ENCODE measurements around the gene TTLL6.

TTLL6 gene

DNA sequence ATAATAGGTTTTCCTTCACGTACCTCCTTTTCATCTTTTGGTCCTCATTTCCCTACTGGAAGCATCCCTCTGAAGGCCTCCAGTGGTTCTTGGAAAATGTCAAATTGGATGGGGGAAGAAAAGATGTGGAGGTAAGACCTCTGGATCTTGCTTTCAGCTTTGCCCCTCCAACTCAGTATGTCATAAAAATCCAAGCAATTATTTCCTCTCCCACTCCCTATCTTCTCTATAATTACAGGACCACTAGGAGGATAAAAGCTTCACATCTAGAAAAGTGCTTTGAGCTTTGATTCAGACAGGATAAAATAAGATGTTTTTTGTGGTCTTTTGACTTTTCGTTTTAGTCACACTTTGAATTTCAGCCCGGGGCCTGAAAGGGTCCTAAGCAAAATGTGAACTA, 1.7 kb downstream of the TTLL6 start:
- H3K4me3 ChIP-seq (replicated peaks in 1 of 2; ENCODE audit: low read depth in 2 of 2, low read length in 2 of 2), result no peak overlapping the region
- no peak for DNase-seq (ENCODE audit: low read depth in 2 of 2)
- TF ChIP-seq, protein P1, sequence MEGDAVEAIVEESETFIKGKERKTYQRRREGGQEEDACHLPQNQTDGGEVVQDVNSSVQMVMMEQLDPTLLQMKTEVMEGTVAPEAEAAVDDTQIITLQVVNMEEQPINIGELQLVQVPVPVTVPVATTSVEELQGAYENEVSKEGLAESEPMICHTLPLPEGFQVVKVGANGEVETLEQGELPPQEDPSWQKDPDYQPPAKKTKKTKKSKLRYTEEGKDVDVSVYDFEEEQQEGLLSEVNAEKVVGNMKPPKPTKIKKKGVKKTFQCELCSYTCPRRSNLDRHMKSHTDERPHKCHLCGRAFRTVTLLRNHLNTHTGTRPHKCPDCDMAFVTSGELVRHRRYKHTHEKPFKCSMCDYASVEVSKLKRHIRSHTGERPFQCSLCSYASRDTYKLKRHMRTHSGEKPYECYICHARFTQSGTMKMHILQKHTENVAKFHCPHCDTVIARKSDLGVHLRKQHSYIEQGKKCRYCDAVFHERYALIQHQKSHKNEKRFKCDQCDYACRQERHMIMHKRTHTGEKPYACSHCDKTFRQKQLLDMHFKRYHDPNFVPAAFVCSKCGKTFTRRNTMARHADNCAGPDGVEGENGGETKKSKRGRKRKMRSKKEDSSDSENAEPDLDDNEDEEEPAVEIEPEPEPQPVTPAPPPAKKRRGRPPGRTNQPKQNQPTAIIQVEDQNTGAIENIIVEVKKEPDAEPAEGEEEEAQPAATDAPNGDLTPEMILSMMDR (IDR thresholded peaks at IDR 0.05; ENCODE audit: low read depth, low read length), result no peak

DNA sequence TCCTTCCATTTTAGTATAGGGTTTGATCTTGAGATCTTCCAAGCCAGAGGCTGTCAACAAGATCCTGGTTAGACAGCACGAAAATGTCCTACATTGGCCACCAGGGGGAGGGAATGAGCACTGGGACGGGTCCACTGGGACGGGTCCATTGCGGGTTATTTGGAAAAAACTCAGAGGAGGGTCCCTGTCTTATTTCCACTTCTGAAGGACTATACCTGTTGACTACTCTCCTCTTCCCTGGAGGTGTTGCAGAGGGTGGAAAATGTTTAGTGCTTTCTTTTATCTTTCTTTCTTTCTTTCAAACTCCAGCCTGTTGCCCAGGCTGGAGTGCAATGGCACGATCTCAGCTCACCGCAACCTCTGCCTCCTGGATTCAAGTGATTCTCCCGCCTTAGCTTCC, 2.5 kb downstream of the TTLL6 start:
- DNase-seq (ENCODE audit: low read depth in 2 of 2), result peak; percentile 56 to 64
- no peak overlapping the region for H3K4me3 ChIP-seq (replicated peaks in 1 of 2; ENCODE audit: low read depth in 2 of 2, low read length in 2 of 2)
- TF ChIP-seq, protein P1 (IDR thresholded peaks at IDR 0.05; ENCODE audit: low read depth, low read length), result peak; percentile 87

DNA sequence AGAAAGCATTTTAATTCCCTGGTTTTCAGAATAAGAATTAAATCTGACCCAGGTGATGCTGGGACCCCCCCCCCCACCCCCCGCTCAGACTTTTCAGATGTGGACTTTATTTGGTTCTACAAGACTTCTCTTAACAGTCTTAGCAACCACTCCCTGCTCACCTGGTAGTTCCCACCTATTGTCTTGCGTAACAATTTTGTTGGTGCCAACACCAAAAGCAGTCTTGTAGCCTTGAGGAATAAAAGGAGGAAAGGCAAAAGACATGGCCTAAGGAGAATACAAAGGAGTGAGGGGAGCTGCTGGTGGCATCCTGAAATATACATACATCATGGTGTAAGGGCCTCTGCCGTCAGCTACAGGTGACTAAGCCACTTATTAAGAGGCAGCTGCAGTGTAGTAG, 5.0 kb downstream of the TTLL6 start:
- no peak for DNase-seq (ENCODE audit: low read depth in 2 of 2)
- TF ChIP-seq, protein P1 (IDR thresholded peaks at IDR 0.05; ENCODE audit: low read depth, low read length), result no peak
- no peak overlapping the region for H3K4me3 ChIP-seq (replicated peaks in 1 of 2; ENCODE audit: low read depth in 2 of 2, low read length in 2 of 2)

DNA sequence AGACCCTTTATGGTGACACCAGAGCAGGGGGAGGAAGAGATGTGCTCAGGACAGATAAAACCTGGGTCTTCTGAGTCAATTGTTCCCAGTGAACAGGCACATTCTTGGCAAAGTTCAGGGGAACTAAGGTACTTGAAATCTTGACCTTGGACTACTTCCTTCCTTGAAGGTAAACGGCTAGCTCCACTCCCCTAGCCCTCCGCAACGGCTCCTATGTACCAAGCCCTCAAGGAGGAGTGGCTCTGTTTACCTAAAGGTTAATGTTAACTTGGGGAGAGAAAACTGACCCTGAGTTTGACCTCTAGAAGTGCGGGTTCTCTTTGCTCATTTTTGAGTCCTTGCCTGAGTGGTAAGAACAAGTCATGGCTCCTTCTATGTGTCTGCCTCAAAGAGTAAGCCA, 7.8 kb downstream of the TTLL6 start:
- no peak for DNase-seq (ENCODE audit: low read depth in 2 of 2)
- TF ChIP-seq, protein P1 (IDR thresholded peaks at IDR 0.05; ENCODE audit: low read depth, low read length), result no peak
- H3K4me3 ChIP-seq (replicated peaks in 1 of 2; ENCODE audit: low read depth in 2 of 2, low read length in 2 of 2), result no peak overlapping the region

DNA sequence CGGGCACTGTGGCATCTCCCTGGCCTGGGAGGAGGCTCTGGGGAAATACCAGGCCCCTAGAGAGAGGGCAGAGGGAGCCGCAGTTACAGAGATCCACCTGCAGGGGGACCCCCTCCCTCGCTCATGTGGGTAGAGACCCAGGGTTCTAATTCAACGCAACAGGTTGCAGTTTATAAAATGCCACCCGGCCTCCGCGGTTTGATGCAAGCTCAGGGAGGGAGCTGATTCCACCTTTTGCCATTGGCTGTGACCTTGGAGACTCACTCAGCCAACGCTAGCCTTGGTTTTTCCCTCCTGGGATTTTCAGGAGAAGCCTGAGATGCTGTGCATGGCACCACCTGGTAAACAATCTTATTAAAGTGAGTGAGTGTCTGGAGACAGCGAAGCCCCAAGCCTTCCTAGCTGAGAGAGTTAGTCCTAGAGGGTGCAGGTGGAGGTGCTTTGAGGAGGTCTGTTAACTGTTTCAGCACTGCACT, 12.1 kb downstream of the TTLL6 start:
- TF ChIP-seq, protein P1 (IDR thresholded peaks at IDR 0.05; ENCODE audit: low read depth, low read length), result peak; percentile 91
- no peak overlapping the region for H3K4me3 ChIP-seq (replicated peaks in 1 of 2; ENCODE audit: low read depth in 2 of 2, low read length in 2 of 2)
- DNase-seq (ENCODE audit: low read depth in 2 of 2), result peak; percentile 58 to 59

DNA sequence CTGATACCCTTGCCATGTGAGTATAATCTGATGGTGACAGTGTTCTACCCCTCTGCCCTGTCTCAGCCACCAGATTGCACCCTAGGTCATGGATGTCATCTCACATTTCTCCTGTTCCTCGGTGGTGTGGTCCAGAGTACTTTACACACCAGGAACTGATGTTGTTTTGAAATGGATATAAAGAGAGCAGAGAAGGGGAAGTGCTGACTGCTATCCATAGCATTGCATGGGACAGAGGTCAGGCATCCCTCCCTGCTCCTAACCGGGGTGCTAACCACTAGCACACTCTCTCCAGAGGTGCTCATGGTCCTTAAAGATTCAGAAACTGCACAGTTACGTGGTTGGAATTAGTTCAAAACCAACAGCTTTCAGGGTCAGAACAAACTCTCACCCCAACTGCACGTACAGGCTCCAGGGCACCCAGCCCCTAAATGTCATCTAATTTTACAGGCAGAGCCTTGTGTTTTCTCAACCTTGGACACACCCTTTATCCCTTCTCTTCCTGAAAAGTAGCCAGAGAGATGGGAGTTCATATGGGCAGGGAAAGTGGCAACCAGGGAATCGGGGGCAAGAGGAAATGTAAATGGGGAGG, 16.3 kb downstream of the TTLL6 start:
- no peak for DNase-seq (ENCODE audit: low read depth in 2 of 2)
- H3K4me3 ChIP-seq (replicated peaks in 1 of 2; ENCODE audit: low read depth in 2 of 2, low read length in 2 of 2), result no peak overlapping the region
- TF ChIP-seq, protein P1 (IDR thresholded peaks at IDR 0.05; ENCODE audit: low read depth, low read length), result no peak

Data from cardiac fibroblast (primary cell).